Tibial nerve (tissue), 4 donors: ENCODE measurements around the gene RBM45. TPM values are rescaled to one million over a fixed set of nuclear protein-coding genes. Genes with fewer than 3 reads are reported as not detected.
"Not testable (repeated sequence)": the region's sequence is repeated elsewhere in the genome, so short reads cannot be mapped to it uniquely, and the experiment has no call there.

Experiments used
- DNase-seq, 2 donors: peaks; one replicate each; pipeline ENCODE4 v3.0.0-alpha.2; 2019; ENCODE audit warnings: low spot score in 2 of 2
- H3K27ac ChIP-seq, 4 donors: fragments of 200-600 bp; sonication (generic) in 3 of 4; one replicate each; pipeline ENCODE4 v1.5.1; 2017 to 2019; ENCODE audit warnings: mild to moderate bottlenecking in 1 of 4
- H3K27me3 ChIP-seq, 2 donors: fragments of 200-600 bp; sonication (generic) in 1 of 2; one replicate each; pipeline versions ENCODE4 v1.5.1 to v1.6.0; 2017 to 2019
- H3K36me3 ChIP-seq, 3 donors: fragments of 200-600 bp; sonication (generic); one replicate each; pipeline ENCODE4 v1.5.1; 2018 to 2019
- H3K4me1 ChIP-seq, 4 donors: fragments of 200-600 bp; sonication (generic) in 3 of 4; one replicate each; pipeline ENCODE4 v1.5.1; 2017 to 2019
- H3K4me3 ChIP-seq, 4 donors: fragments of 200-600 bp; sonication (generic) in 3 of 4; one replicate each; pipeline ENCODE4 v1.5.1; 2017 to 2019; ENCODE audit warnings: mild to moderate bottlenecking in 1 of 4, moderate library complexity in 1 of 4
- H3K9me3 ChIP-seq, 4 donors: fragments of 200-600 bp; sonication (generic) in 3 of 4; one replicate each; pipeline ENCODE4 v1.5.1; 2017 to 2019
- CTCF ChIP-seq, 5 experiments: fragments of 200-600 bp in 3 of 5; fragments of 450-650 bp in 2 of 5; sonication (generic) in 3 of 5; IDR thresholded peaks; one replicate each; pipeline ENCODE4 v1.5.1; 2016 to 2019; ENCODE audit warnings: antibody characterized with exemption in 5 of 5, mild to moderate bottlenecking in 3 of 5, moderate library complexity in 2 of 5
- EP300 ChIP-seq, 2 donors: sonication (generic); formaldehyde crosslinking; IDR thresholded peaks; one replicate each; pipeline ENCODE4 v1.6.1; 2017; ENCODE audit warnings: antibody characterized with exemption in 2 of 2, mild to moderate bottlenecking in 1 of 2
- POLR2A ChIP-seq, 2 donors: fragments of 450-650 bp; IDR thresholded peaks; one replicate each; pipeline ENCODE4 v1.6.1; 2017; ENCODE audit warnings: antibody characterized with exemption in 2 of 2, mild to moderate bottlenecking in 2 of 2, moderate library complexity in 2 of 2
- WGBS, 2 donors: methylation state at CpG; one replicate each; pipeline ENCODE4 v1.1.5; 2018; 5-methylcytosine and 5-hydroxymethylcytosine counted together
- total RNA-seq, 4 donors: library from RNA; depleted of rRNA; stranded (reverse); fragments of >200 nt; gene quantifications; one replicate each; pipeline ENCODE4 v1.1.0, GENCODE V29; 2016

The RBM45 gene
- total RNA-seq, 4 donors from 2014 or later: 13.6 to 20.4 (median 19.6) TPM

- Histone ChIP-seq H3K4me3 (no peak overlapping the region), H3K4me1 (no peaks in the 10 kb centered on the region), H3K9me3 (no peaks in the 10 kb centered on the region), H3K27me3 (no peaks in the 10 kb centered on the region), H3K36me3 (no peaks in the 10 kb centered on the region), H3K27ac (no peak overlapping the region)
- DNase-seq: no peak
- no peak for TF ChIP-seq CTCF (IDR thresholded peaks at IDR 0.05)
- TF ChIP-seq POLR2A (IDR thresholded peaks at IDR 0.05): no peak
- no peak for TF ChIP-seq EP300 (IDR thresholded peaks at IDR 0.05)
Measured at GRCh38 chr2:178143481-178143880, 31.2 kb downstream of the RBM45 start.

- 13 to 15% methylated on average over 3 of the region's 3 CpGs for WGBS, 2 donors
- Histone ChIP-seq H3K36me3 (no peaks in the 10 kb centered on the region), H3K27ac (no peak overlapping the region), H3K4me1 (no peaks in the 10 kb centered on the region), H3K9me3 (peaks cover 0 to 3% (median 0%) of the 10 kb centered on the region in 4 donors), H3K4me3 (no peak overlapping the region), H3K27me3 (no peaks in the 10 kb centered on the region)
- DNase-seq: no peak
- TF ChIP-seq POLR2A (IDR thresholded peaks at IDR 0.05) (no peak), EP300 (IDR thresholded peaks at IDR 0.05) (peak in 1 of 2 donors; percentile 6)
Measured at GRCh38 chr2:178152033-178152432, 39.8 kb downstream of the RBM45 start.

GRCh38 chr2:178152542-178152941 lies 40.3 kb downstream of the RBM45 start:
- no peak for DNase-seq

GRCh38 chr2:178152977-178153376 lies 40.7 kb downstream of the RBM45 start:
- TF ChIP-seq CTCF (IDR thresholded peaks at IDR 0.05) (no peak), EP300 (IDR thresholded peaks at IDR 0.05) (no peak), POLR2A (IDR thresholded peaks at IDR 0.05) (no peak)
- 56 to 83% methylated on average over 1 of the region's 1 CpG for WGBS, 2 donors
- Histone ChIP-seq H3K27ac (no peak overlapping the region), H3K27me3 (no peaks in the 10 kb centered on the region), H3K36me3 (no peaks in the 10 kb centered on the region), H3K4me1 (no peaks in the 10 kb centered on the region), H3K4me3 (no peak overlapping the region), H3K9me3 (peaks cover 0 to 3% (median 0%) of the 10 kb centered on the region in 4 donors)
- no peak for DNase-seq

More at GRCh38 chr2:178152542-178152941, 40.3 kb downstream of the RBM45 start:
- no peaks in the 10 kb centered on the region for H3K4me1 ChIP-seq
- no peaks in the 10 kb centered on the region for H3K36me3 ChIP-seq
- H3K27me3 ChIP-seq: no peaks in the 10 kb centered on the region
- 73 to 76% methylated on average over 4 of the region's 4 CpGs for WGBS, 2 donors
- H3K4me3 ChIP-seq: no peak overlapping the region
- H3K27ac ChIP-seq: no peak overlapping the region
- no peak for TF ChIP-seq EP300 (IDR thresholded peaks at IDR 0.05)
- no peak for TF ChIP-seq POLR2A (IDR thresholded peaks at IDR 0.05)
- TF ChIP-seq CTCF (IDR thresholded peaks at IDR 0.05): no peak
- peaks cover 0 to 3% (median 0%) of the 10 kb centered on the region in 4 donors for H3K9me3 ChIP-seq

GRCh38 chr2:178153878-178154277 lies 41.6 kb downstream of the RBM45 start:
- not testable (repeated sequence) for H3K4me3 ChIP-seq
- 56 to 62% methylated on average over 1 of the region's 1 CpG for WGBS, 2 donors

GRCh38 chr2:178155524-178155923 lies 43.3 kb downstream of the RBM45 start:
- Histone ChIP-seq H3K27ac (no peak overlapping the region), H3K4me3 (no peak overlapping the region), H3K36me3 (no peaks in the 10 kb centered on the region), H3K9me3 (peaks cover 0 to 3% (median 0%) of the 10 kb centered on the region in 4 donors), H3K4me1 (no peaks in the 10 kb centered on the region), H3K27me3 (no peaks in the 10 kb centered on the region)
- TF ChIP-seq POLR2A (IDR thresholded peaks at IDR 0.05) (no peak), EP300 (IDR thresholded peaks at IDR 0.05) (no peak), CTCF (IDR thresholded peaks at IDR 0.05) (no peak)
- 93 to 100% methylated on average over 1 of the region's 1 CpG for WGBS, 2 donors
- no peak for DNase-seq

More at GRCh38 chr2:178153878-178154277, 41.6 kb downstream of the RBM45 start:
- H3K9me3 ChIP-seq, H3K27ac ChIP-seq, H3K36me3 ChIP-seq, H3K27me3 ChIP-seq, H3K4me1 ChIP-seq, DNase-seq: not testable (repeated sequence)
